HUES6 (cell line): ENCODE measurements around the gene UHRF1.
A peak's percentile ranks its signal among the peaks of the same experiment; 100 is the strongest.

Source experiments
- H3K27ac ChIP-seq: 2 replicates; pipeline ENCODE4 v1.7.0; 2013; ENCODE audit warnings: low read depth, mild to moderate bottlenecking, low read length, inconsistent platforms
- H3K27me3 ChIP-seq: 2 replicates; pipeline ENCODE4 v1.6.1; 2013; ENCODE audit warnings: low read length; ENCODE audit not compliant: control insufficient read depth, insufficient read depth
- H3K36me3 ChIP-seq: 2 replicates; pipeline ENCODE4 v1.6.1; 2013; ENCODE audit warnings: low read length; ENCODE audit not compliant: control insufficient read depth, insufficient read depth
- H3K4me1 ChIP-seq: 2 replicates; pipeline ENCODE4 v1.6.1; 2013; ENCODE audit warnings: low read length; ENCODE audit not compliant: control insufficient read depth, insufficient read depth
- H3K4me3 ChIP-seq: 2 replicates; pipeline ENCODE4 v1.5.1; 2013; ENCODE audit warnings: low read depth, low read length
- H3K9ac ChIP-seq: one replicate; pipeline ENCODE4 v1.6.1; 2013; ENCODE audit warnings: mild to moderate bottlenecking, low read length
- H3K9me3 ChIP-seq: 2 replicates; pipeline ENCODE4 v1.6.1; 2013; ENCODE audit warnings: low read depth, low read length; ENCODE audit not compliant: control insufficient read depth, insufficient read depth

The UHRF1 gene

GRCh38 chr19:4983346-4984105, 74.2 kb downstream of the UHRF1 start:
- Histone ChIP-seq H3K27me3 (no peaks in the 10 kb centered on the region), H3K9me3 (no peaks in the 10 kb centered on the region), H3K4me3 (no peak overlapping the region), H3K27ac (no peak overlapping the region), H3K9ac (no peak overlapping the region), H3K36me3 (no peaks in the 10 kb centered on the region), H3K4me1 (peaks cover 39% of the 10 kb centered on the region)

- no peak overlapping the region for H3K4me3 ChIP-seq
- no peak overlapping the region for H3K27ac ChIP-seq
- H3K9me3 ChIP-seq = no peaks in the 10 kb centered on the region
- H3K4me1 ChIP-seq = peaks cover 45% of the 10 kb centered on the region
- H3K36me3 ChIP-seq = no peaks in the 10 kb centered on the region
- no peaks in the 10 kb centered on the region for H3K27me3 ChIP-seq
- H3K9ac ChIP-seq = no peak overlapping the region
These were observed 74.7 kb downstream of the UHRF1 start for GRCh38 chr19:4984106-4984380.

GRCh38 chr19:4984438-4984990, 75.2 kb downstream of the UHRF1 start:
- Histone ChIP-seq H3K36me3 (no peaks in the 10 kb centered on the region), H3K4me3 (no peak overlapping the region), H3K9ac (no peak overlapping the region), H3K27me3 (no peaks in the 10 kb centered on the region), H3K27ac (no peak overlapping the region), H3K4me1 (peaks cover 45% of the 10 kb centered on the region), H3K9me3 (no peaks in the 10 kb centered on the region)

- Histone ChIP-seq H3K27me3 (no peaks in the 10 kb centered on the region), H3K4me3 (no peak overlapping the region), H3K9me3 (no peaks in the 10 kb centered on the region), H3K4me1 (peaks cover 48% of the 10 kb centered on the region), H3K9ac (no peak overlapping the region), H3K36me3 (no peaks in the 10 kb centered on the region), H3K27ac (no peak overlapping the region)
These were observed 76.3 kb downstream of the UHRF1 start for GRCh38 chr19:4985551-4985991.

- Histone ChIP-seq H3K27ac (no peak overlapping the region), H3K27me3 (no peaks in the 10 kb centered on the region), H3K4me3 (no peak overlapping the region), H3K36me3 (no peaks in the 10 kb centered on the region), H3K9me3 (no peaks in the 10 kb centered on the region), H3K9ac (no peak overlapping the region), H3K4me1 (peaks cover 48% of the 10 kb centered on the region)
These were observed 76.8 kb downstream of the UHRF1 start for GRCh38 chr19:4986056-4986455.

GRCh38 chr19:4986471-4986891, 77.2 kb downstream of the UHRF1 start:
- Histone ChIP-seq H3K27ac (no peak overlapping the region), H3K27me3 (no peaks in the 10 kb centered on the region), H3K4me3 (no peak overlapping the region), H3K9ac (no peak overlapping the region), H3K36me3 (no peaks in the 10 kb centered on the region), H3K4me1 (peaks cover 50% of the 10 kb centered on the region), H3K9me3 (no peaks in the 10 kb centered on the region)

- H3K4me1 ChIP-seq = peaks cover 54% of the 10 kb centered on the region
- no peaks in the 10 kb centered on the region for H3K36me3 ChIP-seq
- H3K9ac ChIP-seq = no peak overlapping the region
- peak overlapping the region; percentile 42; the same call in 1 of the 2 replicates for H3K27ac ChIP-seq
- H3K4me3 ChIP-seq = no peak overlapping the region
- no peaks in the 10 kb centered on the region for H3K9me3 ChIP-seq
- H3K27me3 ChIP-seq = no peaks in the 10 kb centered on the region
These were observed 78.0 kb downstream of the UHRF1 start for GRCh38 chr19:4987256-4987655.

- peaks cover 54% of the 10 kb centered on the region for H3K4me1 ChIP-seq
- H3K27ac ChIP-seq = peak overlapping the region; percentile 42; the same call in 1 of the 2 replicates
- no peak overlapping the region for H3K4me3 ChIP-seq
- no peaks in the 10 kb centered on the region for H3K27me3 ChIP-seq
- peak overlapping the region; percentile 57 for H3K9ac ChIP-seq
- H3K9me3 ChIP-seq = no peaks in the 10 kb centered on the region
- no peaks in the 10 kb centered on the region for H3K36me3 ChIP-seq
These were observed 78.5 kb downstream of the UHRF1 start for GRCh38 chr19:4987692-4988370.

GRCh38 chr19:4988770-4989251, 79.5 kb downstream of the UHRF1 start:
- H3K4me1 ChIP-seq = peaks cover 46% of the 10 kb centered on the region
- peak overlapping the region; percentile 61; the same call in 1 of the 2 replicates for H3K27ac ChIP-seq
- peak overlapping the region; percentile 60 for H3K9ac ChIP-seq

GRCh38 chr19:4990306-4990705, 81.0 kb downstream of the UHRF1 start:
- Histone ChIP-seq H3K4me3 (no peak overlapping the region), H3K4me1 (peaks cover 39% of the 10 kb centered on the region), H3K9me3 (no peaks in the 10 kb centered on the region), H3K9ac (no peak overlapping the region), H3K36me3 (no peaks in the 10 kb centered on the region), H3K27me3 (no peaks in the 10 kb centered on the region), H3K27ac (no peak overlapping the region)

More at GRCh38 chr19:4988770-4989251, 79.5 kb downstream of the UHRF1 start:
- no peaks in the 10 kb centered on the region for H3K9me3 ChIP-seq
- H3K36me3 ChIP-seq = no peaks in the 10 kb centered on the region
- peak overlapping the region; percentile 12; the same call in 1 of the 2 replicates for H3K4me3 ChIP-seq
- H3K27me3 ChIP-seq = no peaks in the 10 kb centered on the region

- Histone ChIP-seq H3K9ac (no peak overlapping the region), H3K4me3 (no peak overlapping the region), H3K27me3 (no peaks in the 10 kb centered on the region), H3K9me3 (no peaks in the 10 kb centered on the region), H3K36me3 (peaks cover 4% of the 10 kb centered on the region; the same call in 1 of the 2 replicates), H3K27ac (no peak overlapping the region), H3K4me1 (peaks cover 27% of the 10 kb centered on the region)
These were observed 82.2 kb downstream of the UHRF1 start for GRCh38 chr19:4991538-4991937.
